H1 (cell line): Measurements from ENCODE around the gene LRP1-AS. TPM values are rescaled to one million over a fixed set of nuclear protein-coding genes. Genes with fewer than 3 reads are reported as not detected.

Experiments
- CTCF ChIA-PET: fragments of 300-600 bp; sonication (Branson Sonifier 250); formaldehyde crosslinking; loops from one replicate; lab custom pipeline; 2021; ENCODE audit not compliant: partially characterized antibody; lab: Charles Lee
- POLR2A ChIA-PET: fragments of 300-600 bp; sonication (Branson Sonifier 250); formaldehyde crosslinking; loops from one replicate; lab custom pipeline; 2021; ENCODE audit warnings: inconsistent platforms; ENCODE audit not compliant: partially characterized antibody; lab: Charles Lee
- DNase-seq, 2 experiments: peaks; one replicate each; pipeline versions ENCODE4 v3.0.0 to v3.0.0-alpha.2; 2010 to 2022; ENCODE audit warnings: low spot score in 2 of 2, low read depth in 1 of 2, mixed read lengths in 1 of 2
- FAIRE-seq: peaks from 2 replicates; lab custom pipeline; 2011; peaks lifted over from hg19 to GRCh38; lab: Jason Lieb, UNC
- H2AFZ ChIP-seq: 2 replicates; pipeline ENCODE4 v1.8.1; 2012; ENCODE audit warnings: low read length, inconsistent platforms
- H2AK5ac ChIP-seq: 2 replicates; pipeline ENCODE4 v1.6.1; 2013; ENCODE audit warnings: low read depth, low read length
- H2BK120ac ChIP-seq: replicated peaks from 2 replicates; pipeline ENCODE3; 2013; ENCODE audit warnings: low read depth, low read length, inconsistent platforms
- H2BK12ac ChIP-seq: 2 replicates; pipeline ENCODE4 v1.6.1; 2013; ENCODE audit warnings: low read depth, low read length
- H2BK15ac ChIP-seq: 2 replicates; pipeline ENCODE4 v1.6.1; 2013; ENCODE audit warnings: low read length
- H2BK20ac ChIP-seq: 2 replicates; pipeline ENCODE4 v1.6.1; 2013; ENCODE audit warnings: low read length
- H2BK5ac ChIP-seq: 2 replicates; pipeline ENCODE4 v1.6.1; 2013; ENCODE audit warnings: low read depth, low read length
- H3K14ac ChIP-seq: 2 replicates; pipeline ENCODE4 v1.6.1; 2013; ENCODE audit warnings: inconsistent platforms; ENCODE audit not compliant: insufficient read length
- H3K18ac ChIP-seq: 2 replicates; pipeline ENCODE4 v1.6.1; 2013; ENCODE audit warnings: low read length; ENCODE audit errors: extremely low read depth
- H3K23ac ChIP-seq: 2 replicates; pipeline ENCODE4 v1.6.1; 2013; ENCODE audit warnings: inconsistent platforms; ENCODE audit not compliant: insufficient read length
- H3K23me2 ChIP-seq: 2 replicates; pipeline ENCODE4 v1.6.1; 2013; ENCODE audit warnings: low read depth, low read length
- H3K27ac ChIP-seq: 2 replicates; pipeline ENCODE4 v1.6.1; 2011; ENCODE audit warnings: low read depth, low read length, inconsistent platforms
- H3K27me3 ChIP-seq, 4 experiments: replicated peaks in 1 of 4; 1 replicate in 1 of 4; 2 replicates in 3 of 4; pipeline versions ENCODE4 v1.6.1 to v1.8.1; 2011 to 2013; ENCODE audit warnings: low read length in 3 of 4, mild to moderate bottlenecking in 3 of 4, inconsistent platforms in 2 of 4, mixed read lengths in 2 of 4, moderate library complexity in 1 of 4; ENCODE audit not compliant: control insufficient read depth in 3 of 4, insufficient read depth in 3 of 4; ENCODE audit errors: extremely low read depth in 1 of 4
- H3K36me3 ChIP-seq, 4 experiments: 2 replicates each; pipeline versions ENCODE4 v1.6.1 to v1.8.1; 2011 to 2013; ENCODE audit warnings: mild to moderate bottlenecking in 4 of 4, low read length in 3 of 4, moderate library complexity in 2 of 4, control low read depth in 1 of 4, inconsistent platforms in 1 of 4; ENCODE audit not compliant: insufficient read depth in 4 of 4, control insufficient read depth in 2 of 4
- H3K4ac ChIP-seq: replicated peaks from 2 replicates; pipeline ENCODE3; 2013; ENCODE audit warnings: low read length, low read depth, mixed read lengths, inconsistent platforms; ENCODE audit not compliant: insufficient read length
- H3K4me1 ChIP-seq, 4 experiments: replicated peaks in 1 of 4; 1 replicate in 1 of 4; 2 replicates in 3 of 4; pipeline versions ENCODE4 v1.6.1 to v1.8.1; 2011 to 2013; ENCODE audit warnings: low read length in 3 of 4, inconsistent platforms in 2 of 4, mixed read lengths in 1 of 4; ENCODE audit not compliant: insufficient read depth in 4 of 4, control insufficient read depth in 3 of 4
- H3K4me2 ChIP-seq, 2 experiments: 2 replicates each; pipeline versions ENCODE4 v1.6.1 to v1.8.1; 2011 to 2013; ENCODE audit warnings: low read depth in 2 of 2, low read length in 2 of 2, control low read depth in 1 of 2, inconsistent platforms in 1 of 2, mild to moderate bottlenecking in 1 of 2; ENCODE audit not compliant: insufficient read depth in 1 of 2
- H3K4me3 ChIP-seq, 4 experiments: fragments of 200-600, 300-600 bp in 1 of 4; sonication (generic), shearing (Covaris generic), sonication (Bioruptor Twin) in 1 of 4; 2 replicates each; pipeline versions ENCODE4 v1.5.1 to v1.8.1; 2011 to 2016; ENCODE audit warnings: low read length in 4 of 4, low read depth in 3 of 4, control low read depth in 2 of 4, inconsistent platforms in 2 of 4, mild to moderate bottlenecking in 2 of 4, mixed read lengths in 1 of 4, moderate library complexity in 1 of 4; ENCODE audit not compliant: insufficient read depth in 2 of 4; ENCODE audit errors: extremely low read depth in 1 of 4
- H3K56ac ChIP-seq: replicated peaks from 2 replicates; pipeline ENCODE3; 2013; ENCODE audit warnings: low read depth, mild to moderate bottlenecking, mixed read lengths, low read length, inconsistent platforms; ENCODE audit not compliant: insufficient read length
- H3K79me1 ChIP-seq: 2 replicates; pipeline ENCODE4 v1.6.1; 2013; ENCODE audit warnings: low read depth, low read length, control low read depth
- H3K79me2 ChIP-seq, 2 experiments: 2 replicates each; pipeline versions ENCODE4 v1.6.1 to v1.8.1; 2012 to 2013; ENCODE audit warnings: low read length in 2 of 2, mild to moderate bottlenecking in 2 of 2, inconsistent platforms in 1 of 2; ENCODE audit not compliant: insufficient read depth in 2 of 2, control insufficient read depth in 1 of 2
- H3K9ac ChIP-seq, 4 experiments: replicated peaks in 1 of 4; 1 replicate in 1 of 4; 2 replicates in 3 of 4; pipeline versions ENCODE4 v1.6.1 to v1.8.1; 2011 to 2013; ENCODE audit warnings: low read depth in 3 of 4, low read length in 3 of 4, control low read depth in 2 of 4, mild to moderate bottlenecking in 2 of 4, moderate library complexity in 2 of 4, inconsistent platforms in 1 of 4; ENCODE audit errors: extremely low read depth in 1 of 4
- H3K9me3 ChIP-seq, 2 experiments: 2 replicates each; pipeline versions ENCODE4 v1.6.1 to v1.8.1; 2012 to 2013; ENCODE audit warnings: mild to moderate bottlenecking in 2 of 2, moderate library complexity in 2 of 2, control low read depth in 1 of 2, inconsistent platforms in 1 of 2, low read depth in 1 of 2, low read length in 1 of 2, mixed read lengths in 1 of 2; ENCODE audit not compliant: insufficient read depth in 2 of 2
- H4K20me1 ChIP-seq, 2 experiments: replicated peaks in 1 of 2; 2 replicates each; pipeline versions ENCODE3 to v1.8.1; 2011 to 2013; ENCODE audit warnings: inconsistent platforms in 2 of 2, low read length in 2 of 2, mild to moderate bottlenecking in 1 of 2; ENCODE audit not compliant: insufficient read depth in 2 of 2, control insufficient read depth in 1 of 2
- H4K5ac ChIP-seq: 2 replicates; pipeline ENCODE4 v1.6.1; 2013; ENCODE audit warnings: low read length, low read depth, mixed read lengths, inconsistent platforms; ENCODE audit not compliant: insufficient read length
- H4K8ac ChIP-seq: 2 replicates; pipeline ENCODE4 v1.8.0; 2013; ENCODE audit warnings: mild to moderate bottlenecking, moderate library complexity, low read length, inconsistent platforms; ENCODE audit not compliant: insufficient read depth; ENCODE audit errors: extremely low read depth
- H4K91ac ChIP-seq: replicated peaks from 2 replicates; pipeline ENCODE3; 2013; ENCODE audit warnings: low read length, mixed read lengths, inconsistent platforms; ENCODE audit not compliant: insufficient read length
- BCL11A ChIP-seq, 2 experiments: IDR thresholded peaks; one replicate each; pipeline ENCODE4 v1.6.1; 2011; ENCODE audit warnings: low read depth in 2 of 2, low read length in 2 of 2, mild to moderate bottlenecking in 2 of 2
- KDM1A ChIP-seq: fragments of 200-600, 300-600 bp; sonication (generic); IDR thresholded peaks from 2 replicates; pipeline ENCODE4 v1.7.1; 2016; ENCODE audit warnings: mild to moderate bottlenecking, low read length, borderline replicate concordance
- TEAD4 ChIP-seq: IDR thresholded peaks from 2 replicates; pipeline ENCODE4 v1.6.1; 2012; ENCODE audit warnings: low read depth, low read length, inconsistent platforms, mixed read lengths
- WGBS, 2 experiments: shearing (Covaris generic) in 1 of 2; methylation state at CpG; one replicate each; pipeline versions ENCODE4 v1.1.6 to v1.1.7; 2013 to 2015; ENCODE audit warnings: low lambda C conversion rate in 2 of 2, mixed read lengths in 2 of 2, inconsistent platforms in 1 of 2, low coverage in 1 of 2, missing lambda C conversion rate in 1 of 2; ENCODE audit not compliant: insufficient replicate concordance in 2 of 2, insufficient coverage in 1 of 2, insufficient read length in 1 of 2; ENCODE audit errors: extremely low coverage in 1 of 2, missing lambda C conversion rate in 1 of 2; 5-methylcytosine and 5-hydroxymethylcytosine counted together
- polyA plus RNA-seq, 7 experiments: library from polyadenylated mRNA; depleted of rRNA in 3 of 7; stranded (reverse) in 5 of 7; unstranded in 2 of 7; fragments of >200 nt in 5 of 7; fragments of 200-250 nt in 2 of 7; gene quantifications; 1 replicate in 5 of 7; 2 replicates in 1 of 7; 4 replicates in 1 of 7; pipeline versions ENCODE4 v1.2.1 to v1.2.3, GENCODE V29; 2011 to 2013; ENCODE audit warnings: missing spikeins in 2 of 7, mixed read lengths in 2 of 7
- total RNA-seq: library from RNA; stranded (reverse); fragmentation: NEBNext Ultra II Directional; extraction: Animal tissue kit (Norgen Biotek cat#: 25700); gene quantifications from 2 replicates; pipeline ENCODE4 v1.2.1, GENCODE V29; 2021

The LRP1-AS gene
- total and polyA plus RNA-seq, 2 of the 8 experiments (the other 6 are each of a cell fraction or from before 2014, with no cell fraction given), result not detected

DNA sequence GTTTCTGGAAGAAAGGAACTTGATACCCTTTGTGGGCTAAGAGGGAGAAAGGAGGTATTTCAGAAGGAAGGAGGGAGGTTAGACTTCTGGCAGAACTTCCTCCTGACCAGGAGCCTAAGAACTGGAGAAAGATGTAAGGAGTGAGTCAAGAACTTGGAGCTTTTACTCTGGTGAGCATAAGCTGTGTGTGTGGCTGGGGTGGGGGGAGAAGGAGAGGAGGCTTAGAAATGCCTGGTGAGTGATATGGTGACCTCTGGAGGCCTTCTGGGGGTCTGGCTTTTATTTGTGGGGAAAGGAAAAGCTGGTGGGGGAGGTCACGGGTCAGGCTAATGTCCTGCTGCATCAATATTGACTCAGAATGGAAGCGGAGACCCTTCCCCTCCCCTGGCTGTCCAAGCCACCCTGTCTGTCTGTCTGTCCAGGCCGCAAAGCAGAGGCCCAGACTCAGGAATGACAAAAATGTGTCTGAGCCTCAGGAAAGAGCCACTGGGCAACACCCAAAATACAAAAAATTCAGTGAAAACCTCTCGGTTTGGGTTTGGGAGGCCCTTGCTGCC, 14.3 kb downstream of the LRP1-AS start:
- peak; percentile 78 for TF ChIP-seq KDM1A
- peak; percentile 69 for TF ChIP-seq TEAD4
- TF ChIP-seq BCL11A (IDR thresholded peaks at IDR 0.05; ENCODE audit: low read depth in 2 of 2, low read length in 2 of 2), result no peak
- Histone ChIP-seq H3K9me3 (no peaks in the 10 kb centered on the region), H4K8ac (no peak overlapping the region), H2BK15ac (no peak overlapping the region), H2BK120ac (no peak overlapping the region), H3K36me3 (peaks cover 0 to 4% (median under 1%) of the 10 kb centered on the region in 4 experiments; a peak in 3 of 8 replicates), H4K20me1 (peaks cover 8 to 20% of the 10 kb centered on the region in 2 experiments), H4K91ac (no peak overlapping the region), H3K18ac (peak overlapping the region; percentile 83), H3K79me1 (peaks cover 19% of the 10 kb centered on the region), H3K23ac (no peak overlapping the region), H3K79me2 (peaks cover 7 to 81% of the 10 kb centered on the region in 2 experiments; a peak in 3 of 4 replicates), H3K27ac (no peak overlapping the region), H3K4me3 (peak overlapping the region in 1 of 4 experiments; percentile 31; a peak in 2 of 8 replicates), H3K4ac (no peak overlapping the region), H3K23me2 (peaks cover under 1% of the 10 kb centered on the region; the same call in 1 of the 2 replicates), H2AFZ (no peak overlapping the region), H3K27me3 (no peaks in the 10 kb centered on the region), H3K4me2 (peak overlapping the region; percentile 39 to 86; a peak in 3 of 4 replicates), H4K5ac (no peak overlapping the region), H3K4me1 (peaks cover 28 to 59% (median 38%) of the 10 kb centered on the region in 4 experiments), H3K56ac (no peak overlapping the region), H2BK5ac (peak overlapping the region; percentile 68), H3K14ac (no peak overlapping the region), H3K9ac (no peak overlapping the region), H2AK5ac (no peak overlapping the region), H2BK12ac (peak overlapping the region; percentile 0; the same call in 1 of the 2 replicates), H2BK20ac (0 out of 2 replicates have a peak overlapping the region, but pooled peaks have one; percentile 1)
- no peak for FAIRE-seq
- 62% methylated on average over 2 of the region's 4 CpGs; no CpG with 5 or more reads in 1 of the 2 experiments for WGBS, 2 experiments
- no peak for DNase-seq
- ChIA-PET CTCF (interaction anchor here (0.6 to 19.8 kb wide), 9 partner anchors 10 to 934 kb away, joined by 3 to 305 read pairs (median 4); partner anchors contain the start of gene STAT6), POLR2A (interaction anchor here (0.7 to 9.3 kb wide), 13 partner anchors 9 to 97 kb away, joined by 3 to 105 read pairs (median 4); partner anchors contain the start of genes LRP1-AS, SHMT2 and STAT6)
